ENCODE measurements around the gene SHROOM4.
A peak's percentile ranks its signal among the peaks of the same experiment; 100 is the strongest.

Gene SHROOM4, protein sequence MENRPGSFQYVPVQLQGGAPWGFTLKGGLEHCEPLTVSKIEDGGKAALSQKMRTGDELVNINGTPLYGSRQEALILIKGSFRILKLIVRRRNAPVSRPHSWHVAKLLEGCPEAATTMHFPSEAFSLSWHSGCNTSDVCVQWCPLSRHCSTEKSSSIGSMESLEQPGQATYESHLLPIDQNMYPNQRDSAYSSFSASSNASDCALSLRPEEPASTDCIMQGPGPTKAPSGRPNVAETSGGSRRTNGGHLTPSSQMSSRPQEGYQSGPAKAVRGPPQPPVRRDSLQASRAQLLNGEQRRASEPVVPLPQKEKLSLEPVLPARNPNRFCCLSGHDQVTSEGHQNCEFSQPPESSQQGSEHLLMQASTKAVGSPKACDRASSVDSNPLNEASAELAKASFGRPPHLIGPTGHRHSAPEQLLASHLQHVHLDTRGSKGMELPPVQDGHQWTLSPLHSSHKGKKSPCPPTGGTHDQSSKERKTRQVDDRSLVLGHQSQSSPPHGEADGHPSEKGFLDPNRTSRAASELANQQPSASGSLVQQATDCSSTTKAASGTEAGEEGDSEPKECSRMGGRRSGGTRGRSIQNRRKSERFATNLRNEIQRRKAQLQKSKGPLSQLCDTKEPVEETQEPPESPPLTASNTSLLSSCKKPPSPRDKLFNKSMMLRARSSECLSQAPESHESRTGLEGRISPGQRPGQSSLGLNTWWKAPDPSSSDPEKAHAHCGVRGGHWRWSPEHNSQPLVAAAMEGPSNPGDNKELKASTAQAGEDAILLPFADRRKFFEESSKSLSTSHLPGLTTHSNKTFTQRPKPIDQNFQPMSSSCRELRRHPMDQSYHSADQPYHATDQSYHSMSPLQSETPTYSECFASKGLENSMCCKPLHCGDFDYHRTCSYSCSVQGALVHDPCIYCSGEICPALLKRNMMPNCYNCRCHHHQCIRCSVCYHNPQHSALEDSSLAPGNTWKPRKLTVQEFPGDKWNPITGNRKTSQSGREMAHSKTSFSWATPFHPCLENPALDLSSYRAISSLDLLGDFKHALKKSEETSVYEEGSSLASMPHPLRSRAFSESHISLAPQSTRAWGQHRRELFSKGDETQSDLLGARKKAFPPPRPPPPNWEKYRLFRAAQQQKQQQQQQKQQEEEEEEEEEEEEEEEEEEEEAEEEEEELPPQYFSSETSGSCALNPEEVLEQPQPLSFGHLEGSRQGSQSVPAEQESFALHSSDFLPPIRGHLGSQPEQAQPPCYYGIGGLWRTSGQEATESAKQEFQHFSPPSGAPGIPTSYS (N-terminal part only)

DNA sequence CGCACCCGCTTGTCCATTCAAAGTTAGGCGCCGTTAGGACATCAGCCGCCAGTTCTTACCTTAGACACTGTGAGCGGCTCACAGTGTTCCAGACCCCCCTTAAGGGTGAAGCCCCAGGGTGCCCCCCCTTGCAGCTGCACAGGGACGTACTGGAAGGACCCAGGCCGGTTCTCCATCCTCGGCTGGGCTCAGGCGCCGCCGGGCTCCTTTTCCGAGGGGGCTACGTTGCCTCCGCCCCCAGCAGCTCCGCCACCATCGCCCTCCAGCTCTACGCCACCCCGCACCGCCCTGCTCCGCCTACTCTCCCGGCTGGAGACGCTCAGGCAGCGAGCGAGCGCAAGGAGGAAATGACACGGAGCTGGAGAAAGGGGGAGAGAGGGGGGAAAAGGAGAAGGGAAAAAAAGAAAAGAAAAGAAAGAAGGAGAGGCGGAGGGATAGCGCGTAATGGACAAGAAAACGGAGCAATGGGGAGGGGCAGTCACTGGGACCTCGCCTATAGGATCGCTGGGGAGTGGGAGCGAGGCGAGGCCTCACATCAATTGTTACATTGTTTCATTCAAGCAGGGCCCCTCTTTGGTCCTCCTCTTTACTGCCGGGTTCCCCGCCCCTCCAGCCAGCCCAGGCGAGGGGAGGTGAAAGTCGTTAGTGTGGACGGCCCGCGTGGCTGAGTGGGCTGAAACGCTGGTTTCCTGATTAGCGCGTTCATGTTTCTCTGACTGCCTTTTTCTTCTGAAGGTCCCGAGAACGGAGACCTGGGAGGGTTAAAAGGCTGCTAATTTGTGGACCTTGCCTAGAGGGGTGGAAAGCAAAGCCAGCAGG lies at the start of gene SHROOM4:
SHROOM4 (minus strand) TSS at position 352 of the 819 bp plus-strand sequence; CDS start at position 176, 176 bp downstream.
- no peak within 1 kb of the TSS for H3K27ac ChIP-seq (ENCODE audit: poor library complexity, severe bottlenecking)
- peak within 1 kb of the TSS; percentile 35 for H3K4me3 ChIP-seq (ENCODE audit: severe bottlenecking)
- ATAC-seq (ENCODE audit: low read depth), result peak; percentile 52; the same call in 2 of the 3 replicates
- TF ChIP-seq, protein P1, sequence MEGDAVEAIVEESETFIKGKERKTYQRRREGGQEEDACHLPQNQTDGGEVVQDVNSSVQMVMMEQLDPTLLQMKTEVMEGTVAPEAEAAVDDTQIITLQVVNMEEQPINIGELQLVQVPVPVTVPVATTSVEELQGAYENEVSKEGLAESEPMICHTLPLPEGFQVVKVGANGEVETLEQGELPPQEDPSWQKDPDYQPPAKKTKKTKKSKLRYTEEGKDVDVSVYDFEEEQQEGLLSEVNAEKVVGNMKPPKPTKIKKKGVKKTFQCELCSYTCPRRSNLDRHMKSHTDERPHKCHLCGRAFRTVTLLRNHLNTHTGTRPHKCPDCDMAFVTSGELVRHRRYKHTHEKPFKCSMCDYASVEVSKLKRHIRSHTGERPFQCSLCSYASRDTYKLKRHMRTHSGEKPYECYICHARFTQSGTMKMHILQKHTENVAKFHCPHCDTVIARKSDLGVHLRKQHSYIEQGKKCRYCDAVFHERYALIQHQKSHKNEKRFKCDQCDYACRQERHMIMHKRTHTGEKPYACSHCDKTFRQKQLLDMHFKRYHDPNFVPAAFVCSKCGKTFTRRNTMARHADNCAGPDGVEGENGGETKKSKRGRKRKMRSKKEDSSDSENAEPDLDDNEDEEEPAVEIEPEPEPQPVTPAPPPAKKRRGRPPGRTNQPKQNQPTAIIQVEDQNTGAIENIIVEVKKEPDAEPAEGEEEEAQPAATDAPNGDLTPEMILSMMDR (IDR thresholded peaks at IDR 0.05; ENCODE audit: poor library complexity, severe bottlenecking), result no peak
- H3K9me3 ChIP-seq (ENCODE audit: severe bottlenecking), result no peaks in the 10 kb centered on the region
- H3K36me3 ChIP-seq (ENCODE audit: low read depth), result no peaks in the 10 kb centered on the region
- no peak for DNase-seq (ENCODE audit: low spot score)
- no peaks in the 10 kb centered on the region for H3K27me3 ChIP-seq (ENCODE audit: insufficient read depth, poor library complexity, severe bottlenecking)
- no peaks in the 10 kb centered on the region for H3K4me1 ChIP-seq (ENCODE audit: insufficient read depth, poor library complexity, severe bottlenecking)

DNA sequence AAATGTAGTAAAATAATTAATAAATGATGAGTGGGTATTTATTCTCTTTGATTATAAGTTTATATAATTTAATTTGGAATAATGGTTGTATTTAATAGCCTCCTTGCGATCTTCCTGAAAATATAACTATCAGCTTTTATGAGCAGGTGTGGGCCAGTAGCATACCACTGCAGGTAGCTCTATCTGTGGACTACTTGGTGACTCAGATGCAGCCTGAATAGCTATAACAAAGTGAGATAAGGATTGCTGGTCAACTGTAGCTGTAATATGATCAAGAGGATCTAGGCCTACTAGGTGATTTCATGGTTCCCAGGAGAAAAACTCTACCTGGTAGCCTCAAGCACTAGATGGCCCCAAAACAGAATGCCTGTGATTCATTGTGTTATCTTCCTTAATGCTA lies 49.5 kb upstream of the SHROOM4 start:
- TF ChIP-seq, protein P1 (IDR thresholded peaks at IDR 0.05; ENCODE audit: poor library complexity, severe bottlenecking), result no peak
- H3K27ac ChIP-seq (ENCODE audit: poor library complexity, severe bottlenecking), result no peak overlapping the region
- DNase-seq (ENCODE audit: low spot score) (no peak), ATAC-seq (ENCODE audit: low read depth) (no peak)
- no peaks in the 10 kb centered on the region for H3K4me1 ChIP-seq (ENCODE audit: insufficient read depth, poor library complexity, severe bottlenecking)
- no peaks in the 10 kb centered on the region for H3K36me3 ChIP-seq (ENCODE audit: low read depth)
- no peaks in the 10 kb centered on the region for H3K9me3 ChIP-seq (ENCODE audit: severe bottlenecking)
- no peaks in the 10 kb centered on the region for H3K27me3 ChIP-seq (ENCODE audit: insufficient read depth, poor library complexity, severe bottlenecking)
- no peak overlapping the region for H3K4me3 ChIP-seq (ENCODE audit: severe bottlenecking)

DNA sequence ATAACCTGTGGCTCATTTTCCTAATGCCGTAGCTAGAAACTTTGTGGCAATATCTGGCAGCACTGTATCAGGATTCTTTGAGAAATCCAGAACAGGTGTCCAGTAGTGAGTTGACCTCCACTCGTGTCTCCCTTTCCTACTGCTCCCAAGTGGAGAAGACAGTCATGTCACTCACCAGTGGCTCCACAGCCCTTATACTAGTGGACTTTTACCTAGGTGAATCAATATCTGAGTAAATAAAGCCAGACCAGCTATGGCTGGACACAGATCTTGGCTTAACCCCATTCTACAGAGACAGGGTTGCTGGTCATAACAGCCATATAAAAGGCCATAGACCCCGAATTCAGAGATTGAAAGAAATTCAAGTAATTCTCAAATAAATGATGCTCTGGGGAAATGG lies 46.5 kb upstream of the SHROOM4 start:
- ATAC-seq (ENCODE audit: low read depth) (no peak), DNase-seq (ENCODE audit: low spot score) (no peak)
- no peaks in the 10 kb centered on the region for H3K9me3 ChIP-seq (ENCODE audit: severe bottlenecking)
- TF ChIP-seq, protein P1 (IDR thresholded peaks at IDR 0.05; ENCODE audit: poor library complexity, severe bottlenecking), result no peak
- no peaks in the 10 kb centered on the region for H3K27me3 ChIP-seq (ENCODE audit: insufficient read depth, poor library complexity, severe bottlenecking)
- H3K4me1 ChIP-seq (ENCODE audit: insufficient read depth, poor library complexity, severe bottlenecking), result no peaks in the 10 kb centered on the region
- H3K27ac ChIP-seq (ENCODE audit: poor library complexity, severe bottlenecking), result no peak overlapping the region
- no peaks in the 10 kb centered on the region for H3K36me3 ChIP-seq (ENCODE audit: low read depth)
- no peak overlapping the region for H3K4me3 ChIP-seq (ENCODE audit: severe bottlenecking)

DNA sequence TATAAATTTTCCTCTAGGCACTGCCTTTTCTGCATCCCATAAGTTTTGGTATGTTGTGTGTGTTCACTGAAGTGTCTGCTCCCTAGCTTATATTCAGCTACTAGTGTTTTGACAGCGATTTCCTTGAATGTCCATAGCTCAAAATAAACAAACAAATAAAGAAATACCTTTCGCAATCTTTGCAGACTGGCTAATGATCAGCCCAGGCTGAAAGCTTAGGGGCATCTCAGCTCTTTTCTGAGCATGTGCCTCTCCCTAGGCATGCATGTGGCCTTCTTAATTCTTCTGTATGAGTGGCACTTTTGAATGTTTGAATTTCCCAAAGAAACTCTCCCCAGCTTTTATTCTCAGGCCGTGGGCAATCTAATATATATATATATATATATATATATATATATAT lies 44.6 kb upstream of the SHROOM4 start:
- no peak overlapping the region for H3K27ac ChIP-seq (ENCODE audit: poor library complexity, severe bottlenecking)

More for the DNA sequence above, 44.6 kb upstream of the SHROOM4 start:
- TF ChIP-seq, protein P1 (IDR thresholded peaks at IDR 0.05; ENCODE audit: poor library complexity, severe bottlenecking), result no peak
- H3K4me1 ChIP-seq (ENCODE audit: insufficient read depth, poor library complexity, severe bottlenecking), result no peaks in the 10 kb centered on the region
- no peak for ATAC-seq (ENCODE audit: low read depth)
- H3K27me3 ChIP-seq (ENCODE audit: insufficient read depth, poor library complexity, severe bottlenecking), result no peaks in the 10 kb centered on the region
- DNase-seq (ENCODE audit: low spot score), result no peak
- H3K36me3 ChIP-seq (ENCODE audit: low read depth), result no peaks in the 10 kb centered on the region
- no peak overlapping the region for H3K4me3 ChIP-seq (ENCODE audit: severe bottlenecking)
- H3K9me3 ChIP-seq (ENCODE audit: severe bottlenecking), result no peaks in the 10 kb centered on the region

Data from RWPE2 (cell line).